ENCODE measurements around the gene KCNT2.

- TF ChIP-seq GABPA (IDR thresholded peaks at IDR 0.05; ENCODE audit: low read depth) (no peak), MAX (IDR thresholded peaks at IDR 0.05; ENCODE audit: low read depth) (no peak), SMC3 (IDR thresholded peaks at IDR 0.05; ENCODE audit: low read depth, low read length) (no peak), POLR2AphosphoS5 (IDR thresholded peaks at IDR 0.05; ENCODE audit: low read depth, low read length) (no peak)
- TF ChIP-seq, protein P1, sequence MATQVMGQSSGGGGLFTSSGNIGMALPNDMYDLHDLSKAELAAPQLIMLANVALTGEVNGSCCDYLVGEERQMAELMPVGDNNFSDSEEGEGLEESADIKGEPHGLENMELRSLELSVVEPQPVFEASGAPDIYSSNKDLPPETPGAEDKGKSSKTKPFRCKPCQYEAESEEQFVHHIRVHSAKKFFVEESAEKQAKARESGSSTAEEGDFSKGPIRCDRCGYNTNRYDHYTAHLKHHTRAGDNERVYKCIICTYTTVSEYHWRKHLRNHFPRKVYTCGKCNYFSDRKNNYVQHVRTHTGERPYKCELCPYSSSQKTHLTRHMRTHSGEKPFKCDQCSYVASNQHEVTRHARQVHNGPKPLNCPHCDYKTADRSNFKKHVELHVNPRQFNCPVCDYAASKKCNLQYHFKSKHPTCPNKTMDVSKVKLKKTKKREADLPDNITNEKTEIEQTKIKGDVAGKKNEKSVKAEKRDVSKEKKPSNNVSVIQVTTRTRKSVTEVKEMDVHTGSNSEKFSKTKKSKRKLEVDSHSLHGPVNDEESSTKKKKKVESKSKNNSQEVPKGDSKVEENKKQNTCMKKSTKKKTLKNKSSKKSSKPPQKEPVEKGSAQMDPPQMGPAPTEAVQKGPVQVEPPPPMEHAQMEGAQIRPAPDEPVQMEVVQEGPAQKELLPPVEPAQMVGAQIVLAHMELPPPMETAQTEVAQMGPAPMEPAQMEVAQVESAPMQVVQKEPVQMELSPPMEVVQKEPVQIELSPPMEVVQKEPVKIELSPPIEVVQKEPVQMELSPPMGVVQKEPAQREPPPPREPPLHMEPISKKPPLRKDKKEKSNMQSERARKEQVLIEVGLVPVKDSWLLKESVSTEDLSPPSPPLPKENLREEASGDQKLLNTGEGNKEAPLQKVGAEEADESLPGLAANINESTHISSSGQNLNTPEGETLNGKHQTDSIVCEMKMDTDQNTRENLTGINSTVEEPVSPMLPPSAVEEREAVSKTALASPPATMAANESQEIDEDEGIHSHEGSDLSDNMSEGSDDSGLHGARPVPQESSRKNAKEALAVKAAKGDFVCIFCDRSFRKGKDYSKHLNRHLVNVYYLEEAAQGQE (IDR thresholded peaks at IDR 0.05; ENCODE audit: low read depth, low read length), result no peak
- TF ChIP-seq, protein P2, sequence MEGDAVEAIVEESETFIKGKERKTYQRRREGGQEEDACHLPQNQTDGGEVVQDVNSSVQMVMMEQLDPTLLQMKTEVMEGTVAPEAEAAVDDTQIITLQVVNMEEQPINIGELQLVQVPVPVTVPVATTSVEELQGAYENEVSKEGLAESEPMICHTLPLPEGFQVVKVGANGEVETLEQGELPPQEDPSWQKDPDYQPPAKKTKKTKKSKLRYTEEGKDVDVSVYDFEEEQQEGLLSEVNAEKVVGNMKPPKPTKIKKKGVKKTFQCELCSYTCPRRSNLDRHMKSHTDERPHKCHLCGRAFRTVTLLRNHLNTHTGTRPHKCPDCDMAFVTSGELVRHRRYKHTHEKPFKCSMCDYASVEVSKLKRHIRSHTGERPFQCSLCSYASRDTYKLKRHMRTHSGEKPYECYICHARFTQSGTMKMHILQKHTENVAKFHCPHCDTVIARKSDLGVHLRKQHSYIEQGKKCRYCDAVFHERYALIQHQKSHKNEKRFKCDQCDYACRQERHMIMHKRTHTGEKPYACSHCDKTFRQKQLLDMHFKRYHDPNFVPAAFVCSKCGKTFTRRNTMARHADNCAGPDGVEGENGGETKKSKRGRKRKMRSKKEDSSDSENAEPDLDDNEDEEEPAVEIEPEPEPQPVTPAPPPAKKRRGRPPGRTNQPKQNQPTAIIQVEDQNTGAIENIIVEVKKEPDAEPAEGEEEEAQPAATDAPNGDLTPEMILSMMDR (IDR thresholded peaks at IDR 0.05), result no peak
- TF ChIP-seq, protein P3, sequence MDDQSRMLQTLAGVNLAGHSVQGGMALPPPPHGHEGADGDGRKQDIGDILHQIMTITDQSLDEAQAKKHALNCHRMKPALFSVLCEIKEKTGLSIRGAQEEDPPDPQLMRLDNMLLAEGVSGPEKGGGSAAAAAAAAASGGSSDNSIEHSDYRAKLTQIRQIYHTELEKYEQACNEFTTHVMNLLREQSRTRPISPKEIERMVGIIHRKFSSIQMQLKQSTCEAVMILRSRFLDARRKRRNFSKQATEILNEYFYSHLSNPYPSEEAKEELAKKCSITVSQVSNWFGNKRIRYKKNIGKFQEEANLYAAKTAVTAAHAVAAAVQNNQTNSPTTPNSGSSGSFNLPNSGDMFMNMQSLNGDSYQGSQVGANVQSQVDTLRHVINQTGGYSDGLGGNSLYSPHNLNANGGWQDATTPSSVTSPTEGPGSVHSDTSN (IDR thresholded peaks at IDR 0.05), result no peak
Measured at GRCh38 chr1:196393742-196394141, 214.5 kb downstream of the KCNT2 start.
